ENCODE results near the gene C2CD2. TPM values are rescaled to one million over a fixed set of nuclear protein-coding genes. Genes with fewer than 3 reads are reported as not detected.

C2CD2 gene
- total RNA-seq (2014; rRNA removed; shearing (Covaris generic)) = 0.04 and 0.08 TPM in 2 replicates

GRCh38 chr21:41953831-41954653 lies at the start of gene C2CD2:
Gene C2CD2, minus strand, starts transcription at chr21:41954018. Its CDS starts 370 bp downstream, at chr21:41953648.

GRCh38 chr21:41879190-41879998 lies 74.4 kb downstream of the C2CD2 start, which contains the start of gene PRDM15:
Gene PRDM15, minus strand, starts transcription at chr21:41879344. Its CDS starts 18,981 bp downstream, at chr21:41860363.

Small RNA genes lying within 50 kb of the gene (small RNA-seq; reads per million reads assigned to genes)
- gene RF00334 = not detected

Other genes with a start within 250 kb of the C2CD2 start
- gene RIPK4, start 187.0 kb downstream of the C2CD2 start, total RNA-seq (2014; rRNA removed; shearing (Covaris generic)) = 54.8 and 61.9 TPM in 2 replicates
- 7.8 and 7.9 TPM in 2 replicates for gene PRDM15, start 74.7 kb downstream of the C2CD2 start, total RNA-seq (2014; rRNA removed; shearing (Covaris generic))
- gene ZBTB21, start 56.3 kb upstream of the C2CD2 start, total RNA-seq (2014; rRNA removed; shearing (Covaris generic)) = 7.4 and 15.4 TPM in 2 replicates
- gene UMODL1, start 117.3 kb upstream of the C2CD2 start, total RNA-seq (2014; rRNA removed; shearing (Covaris generic)) = not detected in 2 replicates

Measured in A375 (cell line).